ENCODE data around the gene SEL1L. TPM values are rescaled to one million over a fixed set of nuclear protein-coding genes. Genes with fewer than 3 reads are reported as not detected.

The SEL1L gene
- total RNA-seq, 1 donor from 2014 or later = 82.6 TPM

DNA sequence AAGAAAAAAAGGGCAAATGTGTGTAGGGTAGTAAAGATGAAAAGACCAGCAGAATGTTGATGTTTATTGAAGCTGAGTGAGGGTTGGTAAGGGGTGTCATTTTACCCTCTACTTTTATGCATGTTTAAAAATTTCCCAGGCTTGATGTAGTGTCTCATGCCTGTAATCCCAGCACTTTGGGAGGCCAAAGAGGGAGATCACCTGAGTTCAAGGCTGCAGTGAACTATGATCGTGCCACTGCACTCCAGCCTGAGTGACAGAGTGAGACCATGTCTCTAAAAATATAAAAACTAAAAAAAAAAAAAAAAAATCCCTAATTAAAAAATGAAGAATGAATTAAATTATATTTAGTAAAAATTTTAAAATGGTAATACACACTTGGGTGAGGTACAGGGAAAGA lies 8.5 kb downstream of the SEL1L start:
- no peaks in the 10 kb centered on the region for H3K27me3 ChIP-seq (ENCODE audit: control insufficient read depth, insufficient read depth, low read length)

DNA sequence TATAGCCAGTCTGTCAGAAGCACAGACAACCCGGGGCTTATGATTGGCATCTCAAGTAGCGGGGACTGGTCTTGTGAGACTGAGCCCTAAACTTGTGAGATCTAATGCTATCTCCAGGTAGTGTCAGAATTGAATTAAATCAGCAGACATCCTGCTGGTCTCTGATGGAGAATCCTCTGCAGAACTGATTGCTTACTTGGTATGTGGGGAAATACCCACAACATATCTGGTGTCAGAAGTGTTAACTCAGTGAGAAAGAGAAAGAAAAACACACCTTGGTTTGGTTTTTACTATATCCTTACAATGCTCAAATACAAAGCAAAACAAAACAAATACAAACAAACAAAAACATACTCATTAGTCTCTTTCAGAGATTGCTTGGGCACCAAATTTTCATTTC lies 10.0 kb downstream of the SEL1L start:
- no peak for DNase-seq (ENCODE audit: low read depth)
- H3K36me3 ChIP-seq (ENCODE audit: control insufficient read depth, insufficient read depth, low read length) = no peaks in the 10 kb centered on the region
- TF ChIP-seq, protein P1, sequence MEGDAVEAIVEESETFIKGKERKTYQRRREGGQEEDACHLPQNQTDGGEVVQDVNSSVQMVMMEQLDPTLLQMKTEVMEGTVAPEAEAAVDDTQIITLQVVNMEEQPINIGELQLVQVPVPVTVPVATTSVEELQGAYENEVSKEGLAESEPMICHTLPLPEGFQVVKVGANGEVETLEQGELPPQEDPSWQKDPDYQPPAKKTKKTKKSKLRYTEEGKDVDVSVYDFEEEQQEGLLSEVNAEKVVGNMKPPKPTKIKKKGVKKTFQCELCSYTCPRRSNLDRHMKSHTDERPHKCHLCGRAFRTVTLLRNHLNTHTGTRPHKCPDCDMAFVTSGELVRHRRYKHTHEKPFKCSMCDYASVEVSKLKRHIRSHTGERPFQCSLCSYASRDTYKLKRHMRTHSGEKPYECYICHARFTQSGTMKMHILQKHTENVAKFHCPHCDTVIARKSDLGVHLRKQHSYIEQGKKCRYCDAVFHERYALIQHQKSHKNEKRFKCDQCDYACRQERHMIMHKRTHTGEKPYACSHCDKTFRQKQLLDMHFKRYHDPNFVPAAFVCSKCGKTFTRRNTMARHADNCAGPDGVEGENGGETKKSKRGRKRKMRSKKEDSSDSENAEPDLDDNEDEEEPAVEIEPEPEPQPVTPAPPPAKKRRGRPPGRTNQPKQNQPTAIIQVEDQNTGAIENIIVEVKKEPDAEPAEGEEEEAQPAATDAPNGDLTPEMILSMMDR (IDR thresholded peaks at IDR 0.05; ENCODE audit: insufficient read depth, low read length, poor library complexity, severe bottlenecking) = no peak
- no peaks in the 10 kb centered on the region for H3K27me3 ChIP-seq (ENCODE audit: control insufficient read depth, insufficient read depth, low read length)
- H3K4me3 ChIP-seq (ENCODE audit: low read depth, low read length) = no peak overlapping the region

More for the DNA sequence above, 8.5 kb downstream of the SEL1L start:
- TF ChIP-seq, protein P1 (IDR thresholded peaks at IDR 0.05; ENCODE audit: insufficient read depth, low read length, poor library complexity, severe bottlenecking) = no peak
- Histone ChIP-seq H3K4me3 (ENCODE audit: low read depth, low read length) (no peak overlapping the region), H3K36me3 (ENCODE audit: control insufficient read depth, insufficient read depth, low read length) (no peaks in the 10 kb centered on the region)
- DNase-seq (ENCODE audit: low read depth) = no peak

DNA sequence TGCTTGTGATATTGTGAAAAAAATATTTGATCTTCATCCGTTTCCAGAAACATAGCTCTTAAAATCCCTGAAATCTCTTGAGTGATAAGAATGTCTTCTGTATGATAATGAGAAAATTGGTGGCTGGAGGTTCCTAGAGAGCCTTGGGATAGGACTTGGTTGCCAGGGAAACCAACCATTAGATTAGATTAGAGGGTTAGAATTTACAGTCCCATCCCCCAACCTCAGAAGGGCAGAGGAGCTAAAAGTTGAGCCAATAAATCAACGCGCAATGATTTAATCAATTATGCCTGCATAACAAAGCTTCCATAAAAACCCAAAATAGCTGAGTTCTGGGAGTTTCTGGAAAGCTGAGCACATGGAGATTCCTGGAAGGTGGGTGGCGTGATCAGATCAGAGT lies 10.6 kb downstream of the SEL1L start:
- DNase-seq (ENCODE audit: low read depth) = no peak
- H3K27me3 ChIP-seq (ENCODE audit: control insufficient read depth, insufficient read depth, low read length) = no peaks in the 10 kb centered on the region
- H3K4me3 ChIP-seq (ENCODE audit: low read depth, low read length) = no peak overlapping the region
- TF ChIP-seq, protein P1 (IDR thresholded peaks at IDR 0.05; ENCODE audit: insufficient read depth, low read length, poor library complexity, severe bottlenecking) = no peak
- no peaks in the 10 kb centered on the region for H3K36me3 ChIP-seq (ENCODE audit: control insufficient read depth, insufficient read depth, low read length)

DNA sequence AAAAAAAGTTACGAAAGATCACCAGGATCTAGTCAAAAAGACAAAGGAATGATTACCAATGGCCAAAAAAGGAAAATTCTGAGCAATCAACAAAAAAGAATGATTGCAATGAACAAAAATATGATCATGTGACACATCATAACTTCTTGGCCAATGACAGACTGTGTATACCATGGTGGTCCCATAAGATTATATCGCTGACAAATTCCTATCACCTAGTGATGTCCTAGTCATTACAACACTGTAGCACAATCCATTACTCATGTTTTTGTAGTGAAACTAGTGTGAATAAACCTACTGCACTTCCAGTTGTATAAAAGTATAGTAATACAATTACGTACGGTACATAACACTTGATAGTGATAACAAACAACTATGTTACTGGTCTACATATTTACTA lies 12.3 kb downstream of the SEL1L start:
- TF ChIP-seq, protein P1 (IDR thresholded peaks at IDR 0.05; ENCODE audit: insufficient read depth, low read length, poor library complexity, severe bottlenecking) = no peak
- H3K36me3 ChIP-seq (ENCODE audit: control insufficient read depth, insufficient read depth, low read length) = no peaks in the 10 kb centered on the region
- DNase-seq (ENCODE audit: low read depth) = no peak
- no peaks in the 10 kb centered on the region for H3K27me3 ChIP-seq (ENCODE audit: control insufficient read depth, insufficient read depth, low read length)
- no peak overlapping the region for H3K4me3 ChIP-seq (ENCODE audit: low read depth, low read length)

DNA sequence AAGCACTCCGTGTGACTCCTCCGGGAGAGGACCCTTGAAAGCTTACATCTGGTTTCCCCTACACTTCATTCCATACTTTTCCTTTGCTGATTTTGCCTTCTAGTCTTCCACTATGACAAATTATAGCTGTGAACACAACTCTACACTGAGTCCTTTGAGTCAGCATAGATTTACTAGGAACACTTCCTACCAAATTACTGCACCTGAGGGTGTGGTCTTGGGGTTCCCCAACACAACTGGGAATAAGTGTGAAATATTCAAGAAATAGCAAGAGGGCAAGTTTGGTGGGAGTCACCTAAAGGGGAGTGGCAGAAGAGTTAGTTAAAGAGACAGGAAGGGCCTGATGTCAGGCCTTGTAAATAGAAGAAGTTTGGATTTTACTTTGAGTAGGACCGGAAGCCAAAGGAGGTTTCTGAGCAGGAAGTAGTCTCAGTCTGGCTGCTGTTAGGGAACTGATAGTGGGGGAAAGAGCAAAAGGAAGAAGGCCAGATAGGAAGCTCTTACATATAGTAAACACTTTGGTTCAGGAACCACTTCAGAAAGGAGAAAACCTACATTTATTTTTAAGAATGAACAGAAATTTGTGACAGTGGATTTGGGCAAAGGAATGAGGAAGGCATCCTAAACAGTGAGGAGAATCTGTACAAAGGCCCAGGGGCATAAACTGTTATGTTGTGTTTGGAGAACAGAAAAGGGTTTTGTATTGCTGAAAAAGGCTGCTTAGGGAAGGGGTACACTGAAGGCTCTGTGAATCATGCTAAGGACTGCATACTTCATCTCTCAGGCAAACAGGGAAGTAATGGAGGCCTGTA lies 14.2 kb downstream of the SEL1L start:
- no peak overlapping the region for H3K4me3 ChIP-seq (ENCODE audit: low read depth, low read length)
- H3K36me3 ChIP-seq (ENCODE audit: control insufficient read depth, insufficient read depth, low read length) = no peaks in the 10 kb centered on the region
- TF ChIP-seq, protein P1 (IDR thresholded peaks at IDR 0.05; ENCODE audit: insufficient read depth, low read length, poor library complexity, severe bottlenecking) = no peak
- no peaks in the 10 kb centered on the region for H3K27me3 ChIP-seq (ENCODE audit: control insufficient read depth, insufficient read depth, low read length)
- no peak for DNase-seq (ENCODE audit: low read depth)
